Measurements from ENCODE around the gene PRPSAP2. TPM values are rescaled to one million over a fixed set of nuclear protein-coding genes. Genes with fewer than 3 reads are reported as not detected.
A peak's percentile ranks its signal among the peaks of the same experiment; 100 is the strongest.

Gene PRPSAP2
- total RNA-seq, 6 donors from 2014 or later, result 16.6 to 39.8 (median 29.2) TPM

- WGBS, 2 donors, result 39 to 72% methylated on average over 4 to 14 of the region's 17 CpGs
- no peaks in the 10 kb centered on the region for H3K36me3 ChIP-seq
- DNase-seq (peak; percentile 81 to 93), ATAC-seq (ENCODE audit: low FRiP score in 2 of 2) (peak; percentile 75 to 87)
- H3K9me3 ChIP-seq, result no peaks in the 10 kb centered on the region
- H3K27ac ChIP-seq, result no peak overlapping the region
- H3K27me3 ChIP-seq, result no peaks in the 10 kb centered on the region
- TF ChIP-seq POLR2A (IDR thresholded peaks at IDR 0.05) (no peak), EP300 (IDR thresholded peaks at IDR 0.05) (no peak), POLR2AphosphoS5 (IDR thresholded peaks at IDR 0.05) (no peak), CTCF (IDR thresholded peaks at IDR 0.05) (peak; percentile 86 to 95 (median 92))
- H3K4me3 ChIP-seq, result no peak overlapping the region
- peaks cover 0 to 7% (median 1%) of the 10 kb centered on the region in 4 donors for H3K4me1 ChIP-seq
These were observed 103.0 kb downstream of the PRPSAP2 start for GRCh38 chr17:18960803-18961511.

GRCh38 chr17:18961634-18962493, 103.9 kb downstream of the PRPSAP2 start:
- Histone ChIP-seq H3K36me3 (no peaks in the 10 kb centered on the region), H3K9me3 (no peaks in the 10 kb centered on the region), H3K27ac (no peak overlapping the region), H3K4me1 (peaks cover 0 to 7% (median 1%) of the 10 kb centered on the region in 4 donors), H3K4me3 (no peak overlapping the region), H3K27me3 (no peaks in the 10 kb centered on the region)
- DNase-seq (no peak), ATAC-seq (ENCODE audit: low FRiP score in 2 of 2) (no peak)
- TF ChIP-seq CTCF (IDR thresholded peaks at IDR 0.05), result no peak
- no peak for TF ChIP-seq POLR2AphosphoS5 (IDR thresholded peaks at IDR 0.05)
- TF ChIP-seq EP300 (IDR thresholded peaks at IDR 0.05), result no peak
- no peak for TF ChIP-seq POLR2A (IDR thresholded peaks at IDR 0.05)
- 84 to 85% methylated on average over 11 to 16 of the region's 16 CpGs for WGBS, 2 donors

GRCh38 chr17:18962494-18962815, 104.5 kb downstream of the PRPSAP2 start:
- WGBS, 2 donors, result 82 to 84% methylated on average over 6 of the region's 6 CpGs
- Histone ChIP-seq H3K27ac (no peak overlapping the region), H3K9me3 (no peaks in the 10 kb centered on the region), H3K4me1 (peaks cover 0 to 7% (median 1%) of the 10 kb centered on the region in 4 donors), H3K36me3 (no peaks in the 10 kb centered on the region), H3K27me3 (no peaks in the 10 kb centered on the region), H3K4me3 (no peak overlapping the region)
- TF ChIP-seq CTCF (IDR thresholded peaks at IDR 0.05) (no peak), POLR2AphosphoS5 (IDR thresholded peaks at IDR 0.05) (no peak), EP300 (IDR thresholded peaks at IDR 0.05) (no peak), POLR2A (IDR thresholded peaks at IDR 0.05) (no peak)
- no peak for DNase-seq
- ATAC-seq (ENCODE audit: low FRiP score in 2 of 2), result no peak

GRCh38 chr17:18963126-18964017, 105.4 kb downstream of the PRPSAP2 start:
- H3K27me3 ChIP-seq, result no peaks in the 10 kb centered on the region
- no peak overlapping the region for H3K4me3 ChIP-seq
- ATAC-seq (ENCODE audit: low FRiP score in 2 of 2) (no peak), DNase-seq (no peak)
- H3K4me1 ChIP-seq, result peaks cover 3 to 15% (median 6%) of the 10 kb centered on the region in 4 donors
- no peak overlapping the region for H3K27ac ChIP-seq
- no peaks in the 10 kb centered on the region for H3K9me3 ChIP-seq
- no peaks in the 10 kb centered on the region for H3K36me3 ChIP-seq
- TF ChIP-seq POLR2A (IDR thresholded peaks at IDR 0.05), result no peak
- TF ChIP-seq CTCF (IDR thresholded peaks at IDR 0.05), result no peak
- no peak for TF ChIP-seq EP300 (IDR thresholded peaks at IDR 0.05)
- no peak for TF ChIP-seq POLR2AphosphoS5 (IDR thresholded peaks at IDR 0.05)
- 87 to 94% methylated on average over 9 to 22 of the region's 23 CpGs for WGBS, 2 donors

Data from upper lobe of left lung (tissue), 6 donors.